Parathyroid adenoma (tissue), 2 donors: ENCODE data around the gene SIRT3.

Source experiments
- H2AFZ ChIP-seq: fragments of 300-600 bp; sonication (generic); one replicate; pipeline ENCODE4 v1.7.0; 2017; ENCODE audit warnings: antibody characterized with exemption, mild to moderate bottlenecking
- H3K27ac ChIP-seq: fragments of 300-600 bp; sonication (generic); one replicate; pipeline ENCODE4 v1.7.0; 2017
- H3K27me3 ChIP-seq: fragments of 300-600 bp; sonication (generic); one replicate; pipeline ENCODE4 v1.7.0; 2017; ENCODE audit warnings: low read length; ENCODE audit not compliant: control insufficient read depth, insufficient read depth
- H3K36me3 ChIP-seq: fragments of 300-600 bp; sonication (generic); one replicate; pipeline ENCODE4 v1.7.0; 2017; ENCODE audit warnings: low read length; ENCODE audit not compliant: control insufficient read depth, insufficient read depth
- H3K4me1 ChIP-seq: fragments of 300-600 bp; sonication (generic); one replicate; pipeline ENCODE4 v1.7.0; 2017; ENCODE audit warnings: control low read depth
- H3K4me2 ChIP-seq: fragments of 300-600 bp; sonication (generic); one replicate; pipeline ENCODE4 v1.7.0; 2017; ENCODE audit warnings: low read length
- H3K4me3 ChIP-seq: fragments of 300-600 bp; sonication (generic); one replicate; pipeline ENCODE4 v1.7.0; 2017; ENCODE audit warnings: low read depth, low read length
- H3K79me2 ChIP-seq: fragments of 300-600 bp; sonication (generic); one replicate; pipeline ENCODE4 v1.7.0; 2017; ENCODE audit warnings: control low read depth
- H3K9ac ChIP-seq: fragments of 300-600 bp; sonication (generic); one replicate; pipeline ENCODE4 v1.7.0; 2017; ENCODE audit warnings: mild to moderate bottlenecking
- H3K9me3 ChIP-seq: fragments of 300-600 bp; sonication (generic); one replicate; pipeline ENCODE4 v1.7.0; 2017; ENCODE audit warnings: low read length; ENCODE audit not compliant: control insufficient read depth
- CTCF ChIP-seq: fragments of 300-600 bp; sonication (generic); IDR thresholded peaks from one replicate; pipeline ENCODE4 v1.7.0; 2017; ENCODE audit warnings: antibody characterized with exemption, mild to moderate bottlenecking
- donor health status: primary hyperparathyroidism.

Gene SIRT3

GRCh38 chr11:266676-267439 is 30.7 kb upstream of the SIRT3 start:
- no peaks in the 10 kb centered on the region for H3K9me3 ChIP-seq
- no peaks in the 10 kb centered on the region for H3K36me3 ChIP-seq
- no peak overlapping the region for H3K9ac ChIP-seq
- H3K4me1 ChIP-seq = no peaks in the 10 kb centered on the region
- no peak overlapping the region for H3K4me3 ChIP-seq
- H3K27ac ChIP-seq = no peak overlapping the region
- H3K4me2 ChIP-seq = no peak overlapping the region
- no peaks in the 10 kb centered on the region for H3K27me3 ChIP-seq
- H3K79me2 ChIP-seq = no peaks in the 10 kb centered on the region
- no peak overlapping the region for H2AFZ ChIP-seq
- TF ChIP-seq CTCF = no peak

- TF ChIP-seq CTCF = no peak
- no peak overlapping the region for H3K9ac ChIP-seq
- H3K27ac ChIP-seq = no peak overlapping the region
- no peak overlapping the region for H2AFZ ChIP-seq
- no peaks in the 10 kb centered on the region for H3K4me1 ChIP-seq
- H3K9me3 ChIP-seq = no peaks in the 10 kb centered on the region
- no peak overlapping the region for H3K4me2 ChIP-seq
- H3K79me2 ChIP-seq = no peaks in the 10 kb centered on the region
- no peaks in the 10 kb centered on the region for H3K27me3 ChIP-seq
- H3K36me3 ChIP-seq = no peaks in the 10 kb centered on the region
- H3K4me3 ChIP-seq = no peak overlapping the region
Measured at GRCh38 chr11:261624-262023, 25.5 kb upstream of the SIRT3 start.

GRCh38 chr11:259413-259812 is 23.3 kb upstream of the SIRT3 start:
- H3K4me3 ChIP-seq = no peak overlapping the region
- no peak overlapping the region for H3K27ac ChIP-seq
- H2AFZ ChIP-seq = no peak overlapping the region
- no peaks in the 10 kb centered on the region for H3K4me1 ChIP-seq
- H3K9ac ChIP-seq = no peak overlapping the region
- H3K79me2 ChIP-seq = no peaks in the 10 kb centered on the region
- H3K27me3 ChIP-seq = no peaks in the 10 kb centered on the region
- no peaks in the 10 kb centered on the region for H3K36me3 ChIP-seq
- no peak overlapping the region for H3K4me2 ChIP-seq
- TF ChIP-seq CTCF = no peak
- no peaks in the 10 kb centered on the region for H3K9me3 ChIP-seq

- no peaks in the 10 kb centered on the region for H3K27me3 ChIP-seq
- no peaks in the 10 kb centered on the region for H3K79me2 ChIP-seq
- H3K36me3 ChIP-seq = no peaks in the 10 kb centered on the region
- no peak overlapping the region for H3K4me2 ChIP-seq
- no peak overlapping the region for H3K9ac ChIP-seq
- H3K4me3 ChIP-seq = no peak overlapping the region
- H3K27ac ChIP-seq = no peak overlapping the region
- no peaks in the 10 kb centered on the region for H3K9me3 ChIP-seq
- no peaks in the 10 kb centered on the region for H3K4me1 ChIP-seq
- no peak for TF ChIP-seq CTCF
- no peak overlapping the region for H2AFZ ChIP-seq
Measured at GRCh38 chr11:257766-258493, 21.8 kb upstream of the SIRT3 start.
